Smooth muscle cell of the brain vasculature (primary cell): ENCODE results near the gene CLEC16A.

ENCODE experiments used
- DNase-seq: peaks from one replicate; pipeline ENCODE4 v3.0.0-alpha.2; 2012; ENCODE audit warnings: low read depth, low spot score

CLEC16A gene

DNA sequence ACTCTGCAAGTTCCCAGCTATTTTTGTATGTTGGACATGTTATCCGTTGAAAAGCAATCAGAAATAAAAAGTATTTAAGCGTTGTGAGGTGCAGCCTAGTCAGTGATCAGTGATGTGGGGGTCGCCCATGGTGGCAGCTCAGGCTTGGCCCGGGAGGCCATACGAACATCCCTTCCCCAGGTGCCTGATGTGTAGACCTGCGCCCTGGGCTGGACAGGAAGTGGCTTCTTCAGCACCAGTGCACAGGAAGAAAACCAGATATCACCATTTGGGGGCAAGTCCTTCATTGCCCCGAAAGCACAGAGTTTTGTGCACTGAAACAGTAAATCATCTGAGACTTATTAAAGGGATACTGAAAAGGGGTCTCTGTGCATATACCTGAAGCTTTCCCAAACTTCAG lies 212.8 kb downstream of the CLEC16A start:
- no peak for DNase-seq

DNA sequence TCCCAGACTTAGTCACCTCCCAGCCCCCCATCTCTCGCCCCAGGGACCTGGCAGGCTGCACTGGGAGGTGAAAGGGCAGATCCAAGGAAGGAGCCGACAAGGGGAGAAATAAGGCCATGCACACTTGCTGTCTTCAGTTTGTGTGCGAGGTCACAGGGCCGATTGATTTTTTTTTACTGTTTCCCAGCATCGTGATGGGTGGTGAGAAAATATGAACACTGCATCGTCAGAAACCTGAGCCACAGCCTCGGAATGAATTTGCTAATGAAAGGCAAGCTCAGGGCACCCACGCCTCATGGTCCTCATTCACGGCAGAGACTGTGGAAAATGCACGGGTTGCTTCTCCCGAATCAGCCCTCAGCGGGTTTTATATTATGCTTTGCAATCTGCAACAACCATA lies 213.7 kb downstream of the CLEC16A start:
- no peak for DNase-seq

DNA sequence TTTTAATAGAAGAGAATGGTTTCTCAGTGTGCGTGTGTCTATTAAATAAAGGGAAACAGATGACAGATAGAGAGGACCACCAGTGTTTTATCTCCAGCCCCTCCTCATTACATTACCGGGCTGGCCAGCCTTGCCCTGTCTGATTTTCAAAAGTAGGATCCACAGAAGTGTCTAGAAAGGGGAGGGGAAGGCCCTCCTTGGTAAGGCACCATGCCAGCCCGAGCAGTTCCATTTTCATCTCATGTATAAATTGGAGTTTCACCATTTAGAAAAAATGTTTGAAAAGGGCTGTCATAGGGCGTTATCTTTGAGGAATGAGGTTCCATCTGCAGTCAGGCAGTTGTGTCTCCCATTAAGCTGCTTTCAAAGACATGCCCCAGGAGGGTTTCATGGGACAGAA lies 214.9 kb downstream of the CLEC16A start:
- DNase-seq, result no peak

DNA sequence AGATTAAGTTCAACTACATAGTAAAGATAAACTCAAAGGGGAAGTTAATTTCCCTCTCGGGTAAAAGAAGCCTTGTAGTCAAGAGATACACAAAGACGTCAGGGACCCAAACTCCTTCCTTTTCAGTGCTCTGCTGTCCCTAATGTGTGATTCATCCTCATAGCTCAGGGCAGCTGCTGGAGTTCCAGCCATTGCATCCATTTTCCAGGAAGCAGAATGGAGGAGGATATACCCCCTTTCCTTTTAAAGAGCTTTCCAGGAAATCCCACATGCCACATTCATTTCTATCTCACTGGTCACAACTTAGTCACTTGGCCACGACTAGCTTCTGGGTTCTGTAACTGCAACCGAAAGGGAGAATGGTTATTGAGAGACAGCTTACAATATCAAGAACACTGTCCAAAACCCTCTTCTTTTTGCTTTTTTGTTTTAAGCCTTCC lies 216.3 kb downstream of the CLEC16A start:
- no peak for DNase-seq

DNA sequence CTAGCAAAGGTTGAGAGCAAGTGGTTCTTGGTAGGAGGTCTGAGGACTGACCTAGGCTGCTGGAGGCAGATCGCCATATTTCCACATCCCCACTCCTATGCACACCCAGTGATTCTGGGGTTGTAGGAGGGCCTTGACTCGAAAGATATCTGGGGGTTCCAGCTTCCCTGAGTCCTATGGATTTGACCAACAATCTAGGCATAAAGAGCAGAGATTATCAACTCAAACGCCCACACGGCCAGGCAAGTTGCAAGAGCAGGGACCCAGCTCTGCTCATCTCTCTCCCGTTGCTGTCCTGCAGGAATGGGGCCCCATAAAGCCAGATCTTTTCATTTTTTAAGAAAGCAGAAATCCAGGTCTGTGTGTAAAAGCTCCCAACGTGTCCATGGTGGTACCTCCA lies 217.1 kb downstream of the CLEC16A start:
- DNase-seq, result no peak

DNA sequence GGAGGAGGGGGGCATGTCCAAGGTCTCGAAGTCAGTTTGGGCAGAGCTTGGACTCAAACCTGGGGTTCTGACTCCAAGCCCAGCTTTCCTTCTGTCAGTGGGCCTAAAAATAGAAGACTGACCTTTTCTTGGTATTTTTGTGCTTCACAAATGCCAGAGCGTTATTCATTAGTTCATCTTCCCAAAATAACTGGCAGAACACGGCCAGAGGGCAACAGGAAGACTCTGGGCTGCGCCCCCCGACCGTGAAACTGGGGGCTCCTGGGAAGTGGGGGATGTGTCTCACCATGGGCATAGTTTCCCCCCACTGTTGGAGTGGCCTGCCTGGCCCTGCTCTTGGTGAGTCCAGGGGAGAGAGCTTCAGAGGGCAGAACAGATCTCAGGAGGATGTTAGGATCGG lies 217.6 kb downstream of the CLEC16A start:
- no peak for DNase-seq

DNA sequence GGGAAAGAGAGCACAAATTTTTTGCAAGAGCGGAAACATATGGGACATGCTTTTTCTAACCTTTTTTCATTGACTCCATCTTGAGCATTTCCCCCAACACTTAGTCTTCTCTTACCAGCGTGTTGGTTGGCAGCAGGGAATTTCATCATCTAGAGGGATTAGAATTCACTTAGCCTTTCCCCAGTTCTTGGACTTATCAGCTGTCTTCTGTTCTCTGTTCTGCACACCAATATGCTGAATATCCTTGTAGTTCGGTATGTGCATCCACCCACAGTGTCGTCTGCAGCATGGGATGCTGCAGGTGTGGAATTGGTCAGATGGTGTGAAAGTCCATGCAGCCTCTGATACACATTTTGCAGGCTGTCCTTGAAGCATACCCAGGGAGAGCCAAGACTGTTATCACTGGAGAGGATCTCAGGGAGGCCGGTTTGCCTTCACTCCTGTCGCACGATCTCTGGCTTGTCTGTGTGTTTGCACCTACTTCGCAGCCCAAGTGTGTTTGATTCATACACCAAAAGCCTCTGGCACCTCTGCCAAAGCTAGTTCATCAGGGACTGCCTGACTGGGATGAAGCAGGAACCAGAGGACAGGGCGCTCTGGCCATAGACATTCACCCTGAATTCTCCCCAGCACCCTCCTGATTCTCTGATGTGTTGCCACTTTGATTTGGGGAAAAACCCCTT lies 218.4 kb downstream of the CLEC16A start:
- no peak for DNase-seq

DNA sequence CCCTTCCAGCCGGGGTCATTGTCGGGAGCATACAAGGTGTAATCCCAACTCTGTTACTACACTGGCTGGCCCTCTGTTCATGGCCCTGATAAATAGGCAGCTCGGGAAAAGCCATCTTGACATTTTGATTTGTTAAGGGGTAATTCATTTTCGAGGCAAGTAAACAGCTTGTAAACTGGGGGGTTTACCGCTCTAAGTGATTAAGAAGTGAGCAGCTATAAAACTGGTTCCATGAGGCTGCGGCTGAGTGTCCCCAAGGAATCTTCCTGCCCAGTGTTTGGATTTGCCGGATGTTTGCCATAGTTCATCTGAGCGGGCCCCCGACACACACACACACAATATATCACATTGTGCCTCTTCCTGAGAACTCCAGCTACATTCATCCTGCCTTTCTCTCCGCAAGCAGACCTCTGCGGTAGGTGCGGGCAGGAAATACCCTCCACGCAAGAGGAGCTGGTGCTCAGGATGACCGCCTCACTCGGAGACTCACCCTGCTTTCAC lies 219.4 kb downstream of the CLEC16A start:
- no peak for DNase-seq

DNA sequence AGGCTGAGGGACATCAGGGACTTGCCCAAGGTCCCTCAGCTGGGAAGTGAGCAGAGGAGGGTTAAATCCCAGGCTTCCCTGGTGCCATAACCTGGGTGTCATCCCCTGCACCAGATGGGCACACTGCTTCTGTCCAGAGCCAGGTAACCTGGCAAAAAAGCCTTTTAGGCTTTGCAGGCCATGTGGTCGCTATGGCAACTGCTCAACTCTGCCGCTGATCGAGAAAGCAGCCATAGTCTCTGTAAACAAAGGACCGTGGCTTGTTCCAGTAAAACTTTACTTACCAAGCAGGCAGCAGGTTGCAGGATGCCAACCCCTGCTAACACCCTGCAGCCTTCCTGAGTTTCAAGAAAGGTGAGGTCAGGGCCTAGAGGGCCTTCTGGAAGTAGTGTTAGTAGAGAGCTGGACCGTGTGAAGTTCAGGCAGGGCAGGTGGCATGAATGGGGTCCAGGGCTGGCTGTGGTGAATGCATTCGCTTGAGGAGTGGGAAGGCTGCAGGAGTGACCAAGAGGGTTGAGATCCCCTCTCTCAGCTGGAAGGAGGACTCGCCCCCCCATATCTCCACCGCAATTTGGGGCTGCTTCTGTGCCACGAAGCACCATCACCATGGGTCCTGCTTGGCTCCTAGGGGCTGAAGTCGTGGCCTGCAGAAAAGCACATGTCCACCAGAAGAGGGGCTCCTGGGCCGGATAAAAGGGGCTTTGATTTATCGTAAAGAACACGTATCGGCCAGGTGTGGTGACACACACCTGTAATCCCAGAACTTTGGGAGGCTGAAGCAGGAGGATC lies 220.3 kb downstream of the CLEC16A start:
- no peak for DNase-seq

DNA sequence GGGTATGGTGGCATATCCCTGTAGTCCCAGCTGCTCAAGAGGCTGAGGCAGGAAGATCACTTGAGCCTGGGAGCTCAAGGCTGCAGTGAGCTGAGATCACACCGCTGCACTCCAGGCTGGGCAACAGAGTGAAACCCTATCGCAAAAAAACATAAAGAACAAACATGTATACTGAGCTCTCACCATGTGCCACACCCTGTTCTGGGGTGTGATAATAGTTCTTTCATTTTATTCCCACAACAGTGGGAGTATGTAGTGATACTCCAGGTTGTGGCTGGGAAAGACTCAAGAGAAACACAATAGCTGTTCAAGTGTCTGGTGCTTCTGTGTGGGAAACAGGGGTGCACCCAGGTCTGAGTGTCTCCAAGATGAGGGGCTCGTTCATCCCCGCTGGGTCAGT lies 221.0 kb downstream of the CLEC16A start:
- DNase-seq, result no peak

DNA sequence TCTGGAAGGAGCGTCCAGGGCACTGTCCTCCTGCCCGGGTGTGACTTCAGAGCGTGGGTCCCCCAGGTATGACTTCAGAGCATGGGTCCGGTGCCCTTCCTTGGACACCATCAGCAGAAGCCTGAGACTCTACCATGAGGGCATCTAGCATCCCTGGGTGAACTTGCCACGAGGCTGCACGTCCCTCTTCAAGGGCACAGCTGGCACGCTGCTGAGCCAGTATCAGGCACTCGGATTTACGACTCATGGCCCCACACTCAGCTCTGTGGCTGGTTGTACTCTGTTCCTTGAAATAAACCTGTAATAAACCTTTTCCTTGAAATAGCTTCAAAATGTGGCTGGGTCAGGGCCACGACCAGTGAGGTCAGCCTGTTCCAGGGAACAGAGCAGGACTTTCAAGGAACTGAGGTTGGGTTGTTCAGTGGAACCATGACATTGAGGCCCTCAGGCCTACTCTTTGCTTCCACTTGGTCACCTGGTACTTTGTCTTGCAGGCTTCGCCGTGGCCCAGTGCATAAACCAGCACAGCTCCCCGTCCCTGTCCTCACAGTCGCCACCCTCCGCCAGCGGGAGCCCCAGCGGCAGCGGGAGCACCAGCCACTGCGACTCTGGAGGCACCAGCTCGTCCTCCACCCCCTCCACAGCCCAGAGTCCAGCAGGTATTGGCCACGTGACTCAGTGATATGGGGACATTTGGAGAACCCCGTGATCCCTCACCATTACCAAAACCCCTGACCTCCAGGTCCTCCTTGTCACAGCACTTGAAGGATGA lies 221.7 kb downstream of the CLEC16A start:
- no peak for DNase-seq

DNA sequence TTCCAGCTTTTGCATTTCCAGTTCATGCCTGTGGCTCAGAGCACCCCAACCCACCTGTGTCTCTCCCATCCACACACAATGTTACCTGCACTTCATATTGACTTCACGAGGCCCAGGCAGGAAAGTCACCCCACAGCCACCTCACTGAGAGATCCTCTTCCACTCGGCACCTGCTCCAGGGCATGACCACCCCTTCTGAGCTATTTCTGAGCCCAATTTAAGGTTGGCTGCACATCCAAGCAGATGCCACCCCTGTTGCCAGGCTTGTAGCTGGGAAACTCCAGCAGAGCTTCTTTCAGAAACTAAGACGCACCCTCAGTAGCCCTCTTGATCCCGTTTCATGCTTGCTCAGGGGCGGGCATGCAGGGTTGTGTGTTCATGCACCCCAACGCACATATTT lies 223.2 kb downstream of the CLEC16A start:
- no peak for DNase-seq

DNA sequence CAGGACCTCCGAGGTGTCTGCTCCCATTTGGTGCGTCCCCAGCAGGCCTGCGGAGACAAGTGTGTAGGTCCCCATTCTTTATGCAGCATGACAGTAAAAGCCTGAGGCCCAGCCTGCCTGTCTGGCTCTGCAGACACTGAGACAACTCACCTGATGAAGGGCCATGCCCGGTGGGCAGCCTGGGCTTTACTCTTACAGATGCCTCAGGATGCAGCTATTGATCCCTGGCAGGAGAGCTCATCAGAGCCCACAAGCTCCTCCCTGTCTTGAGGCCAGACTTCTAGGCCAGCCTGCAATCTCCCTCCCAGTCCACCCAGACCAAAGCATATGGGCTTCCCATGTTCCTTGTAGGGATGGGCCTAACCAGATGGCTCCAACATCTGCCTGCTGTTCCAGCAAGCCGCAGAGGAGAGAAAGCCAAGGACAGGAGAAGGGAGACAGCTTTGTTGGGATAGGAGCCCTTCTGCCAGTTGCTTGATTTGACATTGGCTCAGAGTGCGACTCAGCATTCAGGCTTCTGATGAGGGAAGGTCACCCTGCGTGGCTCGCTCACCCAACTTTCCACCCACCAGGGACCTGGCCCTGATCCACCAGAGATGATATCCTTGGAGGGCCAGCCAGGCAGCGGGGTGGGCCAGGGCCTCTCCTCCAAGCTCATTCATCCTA lies 224.2 kb downstream of the CLEC16A start:
- no peak for DNase-seq

DNA sequence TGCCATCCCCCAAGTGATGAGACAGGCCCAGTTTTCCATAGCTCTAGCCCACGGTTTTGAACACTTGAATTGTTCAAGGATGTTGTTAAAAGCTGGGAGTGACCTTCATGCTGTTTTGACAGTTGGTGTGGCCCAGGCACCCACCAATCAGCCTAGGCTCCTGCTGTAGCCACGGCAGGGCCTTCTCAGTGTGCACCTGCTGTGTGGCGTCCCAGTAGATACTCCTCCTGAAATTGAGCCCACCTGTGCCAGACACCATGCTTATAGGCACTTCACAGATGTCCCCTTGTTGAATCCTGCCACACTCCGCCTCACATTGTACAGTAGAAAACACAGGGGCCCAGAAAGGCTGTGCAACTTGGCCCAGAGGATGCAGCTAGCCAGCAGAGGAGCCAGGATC lies 225.3 kb downstream of the CLEC16A start:
- DNase-seq, result no peak

DNA sequence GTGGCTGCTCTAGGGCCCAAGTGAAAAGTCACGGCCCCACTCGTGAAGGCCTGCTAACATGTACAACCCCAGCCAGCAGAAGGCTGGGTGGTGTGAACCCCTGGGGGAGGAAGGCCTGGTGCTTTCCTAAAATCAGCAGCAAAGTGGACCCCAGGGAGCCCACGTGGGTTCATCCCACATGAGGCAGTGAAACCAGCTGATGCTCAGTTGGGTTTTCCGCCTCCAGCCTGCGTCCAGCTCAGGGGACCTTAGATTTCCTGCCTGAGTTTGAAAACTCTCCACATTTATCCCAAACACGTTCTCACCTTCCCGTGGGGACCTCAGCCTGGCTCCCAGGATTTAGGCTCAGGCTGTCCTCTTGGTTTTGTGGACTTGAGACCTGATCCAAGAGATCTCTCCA lies 225.8 kb downstream of the CLEC16A start:
- DNase-seq, result no peak

DNA sequence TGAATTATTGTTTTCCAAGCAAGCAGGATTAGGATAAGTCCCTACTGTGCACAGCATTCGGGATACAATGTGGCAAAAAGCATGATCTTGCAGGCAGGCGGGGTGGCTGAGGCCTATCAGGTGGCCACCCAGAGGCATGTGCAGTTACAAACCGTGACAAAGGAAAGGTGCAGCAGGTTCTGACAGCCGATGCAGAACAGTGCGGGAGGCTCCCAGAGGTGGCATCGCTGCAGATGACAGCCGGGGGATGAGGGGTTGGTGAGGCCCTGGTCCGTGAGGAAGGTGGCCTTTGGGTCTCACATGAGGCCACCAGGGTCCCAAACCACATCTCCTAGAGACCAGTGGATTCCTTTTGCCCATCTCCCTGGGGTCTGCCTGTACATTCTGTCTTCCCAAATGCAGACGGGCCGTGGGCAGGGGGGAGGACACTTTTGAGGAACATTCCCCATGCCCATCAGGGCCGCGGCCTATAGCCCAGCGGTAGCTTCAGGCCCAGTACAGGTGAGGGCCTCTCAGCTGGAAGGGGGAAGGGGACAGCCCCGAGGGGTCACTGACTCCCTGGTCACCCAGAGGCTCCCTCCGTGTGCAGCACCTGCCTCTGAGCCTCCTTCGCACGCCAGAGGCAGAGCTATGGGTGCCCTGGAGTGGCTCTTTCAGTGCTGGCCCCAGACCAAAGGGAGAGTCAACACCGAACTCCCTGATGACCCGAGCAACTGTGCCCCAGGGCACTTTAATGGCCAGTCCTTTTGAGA lies 226.5 kb downstream of the CLEC16A start:
- DNase-seq, result no peak

DNA sequence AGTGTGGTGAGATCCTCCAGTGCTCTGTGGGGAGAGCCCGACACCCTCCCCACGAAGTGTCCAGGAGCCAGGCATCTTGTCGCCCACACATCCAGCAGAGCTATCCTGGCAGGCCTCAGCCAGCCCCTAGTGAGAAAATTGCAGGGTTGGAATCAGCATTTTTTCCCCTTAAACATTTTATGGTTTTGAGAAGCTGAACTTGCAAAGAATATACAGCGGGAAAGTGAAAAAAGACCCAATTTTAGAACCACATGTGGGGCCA lies 227.0 kb downstream of the CLEC16A start:
- DNase-seq, result no peak

DNA sequence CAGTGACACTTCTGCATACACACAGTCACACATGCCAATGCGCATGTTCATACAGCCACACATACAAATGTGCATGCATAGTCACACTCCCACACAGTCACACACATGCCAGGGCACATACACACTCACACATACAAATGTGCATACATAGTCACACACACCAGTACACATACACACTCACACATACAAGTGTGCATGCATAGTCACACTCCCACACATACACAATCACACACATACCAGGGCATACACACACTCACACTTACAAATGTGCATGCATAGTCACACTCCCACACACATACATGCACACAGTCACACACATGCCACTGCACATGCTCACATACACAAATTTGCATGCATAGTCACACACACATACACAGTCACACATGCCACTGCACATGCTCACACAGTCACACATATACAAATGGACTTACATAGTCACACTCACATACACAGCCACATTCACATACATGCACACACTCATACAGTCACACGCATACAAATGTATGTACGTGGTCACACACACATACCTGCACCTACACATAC lies 227.5 kb downstream of the CLEC16A start:
- DNase-seq, result no peak

DNA sequence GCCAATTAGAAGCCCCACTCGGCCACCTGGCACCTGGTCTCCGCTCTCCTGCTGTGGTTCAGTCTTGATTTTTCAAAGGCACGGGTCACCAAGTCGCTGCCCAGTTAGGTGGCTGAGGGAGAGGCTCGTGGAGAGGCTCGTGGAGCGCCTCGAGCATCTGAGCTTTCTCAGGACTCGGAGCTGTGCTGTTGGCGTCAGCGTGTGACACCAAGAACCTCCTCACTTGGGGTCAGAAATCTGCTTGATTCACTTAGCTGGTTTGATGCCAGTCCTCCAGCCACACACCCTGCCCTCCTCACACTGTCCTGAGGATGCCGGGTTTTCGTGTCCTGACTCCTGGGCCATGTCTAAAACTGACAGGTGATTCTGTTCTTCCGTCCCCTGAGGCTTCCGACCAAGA lies 229.1 kb downstream of the CLEC16A start:
- DNase-seq, result no peak

DNA sequence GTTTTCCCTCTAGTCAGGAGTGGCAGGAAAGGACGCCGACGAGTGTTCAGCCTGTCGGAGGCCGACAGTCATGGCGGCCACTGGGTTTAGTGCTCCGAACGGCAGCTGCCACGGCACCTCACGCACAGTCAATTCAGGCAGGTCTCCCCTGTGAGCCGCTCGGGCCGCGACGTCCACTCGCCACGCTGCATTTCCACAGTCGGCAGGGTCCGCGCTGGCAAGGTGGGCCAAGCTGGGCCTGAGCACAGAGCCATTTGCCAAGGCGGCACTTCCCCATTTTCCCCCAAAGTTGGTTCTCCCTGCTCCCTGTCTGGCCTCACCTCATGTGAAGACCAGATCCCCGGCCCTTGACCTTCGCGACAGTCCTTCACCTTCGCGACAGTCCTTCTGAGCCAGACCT lies 229.8 kb downstream of the CLEC16A start:
- DNase-seq, result no peak

DNA sequence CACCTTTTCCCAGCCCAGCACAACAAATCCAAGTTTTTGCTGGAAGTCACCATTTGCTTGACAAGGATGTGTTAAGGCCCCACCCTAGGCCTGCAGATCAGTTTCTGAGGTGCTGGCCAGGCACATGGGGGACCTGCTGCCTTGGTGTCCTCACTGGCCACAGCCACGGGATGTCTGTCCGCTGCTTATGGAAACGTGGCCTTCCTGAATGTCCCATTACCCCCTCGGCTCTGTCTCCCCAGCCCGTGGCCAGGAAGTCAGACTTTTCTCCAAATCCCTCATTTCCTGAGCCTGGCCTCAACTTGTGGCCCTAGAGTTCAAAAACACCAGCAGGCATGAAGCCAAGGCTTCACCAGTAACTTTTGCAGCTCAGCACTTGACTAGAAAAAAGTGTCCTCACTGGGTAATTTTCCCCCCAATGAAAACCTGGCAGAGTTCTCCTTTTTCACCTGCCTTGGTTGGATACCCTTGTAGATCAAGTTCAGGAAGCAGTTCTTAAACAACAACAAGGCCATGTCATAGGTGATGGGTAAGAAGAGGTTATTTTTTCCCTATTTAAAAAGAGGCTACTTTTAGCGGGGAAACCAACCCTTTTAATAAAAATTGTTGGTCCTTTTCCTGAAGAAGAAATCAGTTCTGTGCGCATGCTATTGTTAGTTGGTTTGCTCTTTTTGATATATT lies 230.9 kb downstream of the CLEC16A start:
- DNase-seq, result no peak
